ENCODE measurements around the gene GPN2. TPM values are rescaled to one million over a fixed set of nuclear protein-coding genes. Genes with fewer than 3 reads are reported as not detected.

Gene GPN2
- total and polyA plus RNA-seq, 2 donors (not counting 1 experiment from before 2014, with no cell fraction given) = 12.2 to 21.5 TPM

DNA sequence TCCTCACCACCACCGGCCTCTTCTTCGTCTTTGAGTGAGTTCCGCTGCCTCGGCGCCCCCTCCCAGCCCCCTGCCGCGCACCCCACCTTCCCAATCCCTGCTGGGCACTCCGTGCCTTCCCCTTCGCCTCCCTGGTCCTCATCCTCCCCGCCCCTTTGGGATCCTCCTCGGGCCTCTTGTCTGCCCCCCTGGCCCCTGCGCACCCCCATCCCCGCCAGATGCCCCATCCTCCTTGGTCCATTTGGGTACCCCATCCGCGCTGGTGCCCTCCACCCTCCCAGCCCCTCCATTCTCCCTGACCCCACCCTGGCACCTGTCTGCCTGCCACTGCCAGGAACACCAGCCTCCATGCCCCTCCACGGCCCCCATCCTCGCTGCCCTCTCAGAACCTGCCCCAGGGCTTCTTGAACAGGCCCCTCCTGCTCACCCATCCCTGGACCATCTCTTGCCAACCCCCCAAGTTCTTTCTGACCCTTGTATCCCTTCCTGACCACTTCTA, 62.9 kb downstream of the GPN2 start:
- peaks cover 36% of the 10 kb centered on the region for H3K79me2 ChIP-seq (ENCODE audit: control insufficient read depth, insufficient read depth, low read length)
- peak overlapping the region; percentile 30 to 67 (median 49) for H3K4me3 ChIP-seq (replicated peaks in 1 of 4; ENCODE audit: control extremely low read depth in 1 of 4, insufficient read depth in 1 of 4, low read depth in 3 of 4, low read length in 4 of 4)
- H3K36me3 ChIP-seq (ENCODE audit: control insufficient read depth, insufficient read depth, low read length) = peaks cover 8% of the 10 kb centered on the region
- TF ChIP-seq CTCF (conservative IDR thresholded peaks at IDR 0.05 in 1 of 2, IDR thresholded peaks at IDR 0.05 in 1 of 2; ENCODE audit: low read depth in 1 of 2, low read length in 2 of 2) (no peak), EZH2 (IDR thresholded peaks at IDR 0.05; ENCODE audit: low read length, missing control alignments) (no peak)
- no peak for DNase-seq (ENCODE audit: low read depth in 2 of 2)
- H2AFZ ChIP-seq (ENCODE audit: low read length) = peak overlapping the region; percentile 19
- no peaks in the 10 kb centered on the region for H4K20me1 ChIP-seq (ENCODE audit: control insufficient read depth, extremely low read depth, insufficient read depth, low read length)
- peak overlapping the region; percentile 20 for H3K9ac ChIP-seq (ENCODE audit: insufficient read depth, low read length)
- H3K4me2 ChIP-seq (ENCODE audit: extremely low read depth, insufficient read depth, low read length) = peak overlapping the region; percentile 89
- H3K27me3 ChIP-seq (ENCODE audit: control insufficient read depth, insufficient read depth, low read length) = no peaks in the 10 kb centered on the region
- H3K27ac ChIP-seq (ENCODE audit: insufficient read depth, low read length) = no peak overlapping the region
- no peaks in the 10 kb centered on the region for H3K9me3 ChIP-seq (ENCODE audit: control insufficient read depth, insufficient read depth, low read depth, low read length)
- H3K4me1 ChIP-seq (ENCODE audit: control insufficient read depth, extremely low read depth, insufficient read depth, low read length) = peaks cover 11% of the 10 kb centered on the region

DNA sequence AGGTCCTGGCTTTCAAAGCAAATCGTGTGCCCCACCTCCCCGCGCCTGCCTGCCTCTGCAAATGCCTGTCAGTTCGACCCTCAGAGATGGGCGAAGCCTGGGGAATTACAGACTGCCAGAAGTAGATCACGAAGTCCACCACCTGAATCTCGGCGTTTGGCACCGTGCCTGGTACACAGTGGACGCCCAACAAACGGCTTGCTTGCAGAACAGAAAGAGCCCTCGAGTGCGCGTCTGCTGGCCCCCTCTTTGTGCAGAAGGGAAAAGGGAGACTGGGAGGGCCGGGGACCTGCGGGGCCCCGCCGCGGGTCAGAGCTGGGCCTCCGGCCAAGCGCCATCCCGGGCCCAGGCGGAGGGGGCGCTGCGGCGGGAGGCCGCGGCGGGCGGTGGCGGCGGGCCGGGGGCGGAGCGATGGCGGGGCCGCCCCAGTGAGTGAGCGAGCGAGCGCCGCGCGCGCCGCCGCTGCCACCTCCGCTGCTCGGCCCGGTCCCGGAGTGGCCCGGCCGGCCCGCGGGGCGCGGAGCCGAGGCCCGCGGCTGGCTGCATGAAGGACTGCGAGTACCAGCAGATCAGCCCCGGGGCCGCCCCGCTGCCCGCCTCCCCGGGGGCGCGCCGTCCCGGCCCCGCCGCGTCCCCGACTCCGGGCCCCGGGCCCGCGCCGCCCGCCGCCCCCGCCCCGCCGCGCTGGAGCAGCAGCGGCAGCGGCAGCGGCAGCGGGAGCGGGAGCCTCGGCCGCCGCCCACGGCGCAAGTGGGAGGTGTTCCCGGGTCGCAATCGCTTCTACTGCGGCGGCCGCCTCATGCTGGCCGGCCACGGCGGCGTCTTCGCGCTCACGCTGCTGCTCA, 63.6 kb downstream of the GPN2 start, which contains the start of gene ZDHHC18:
Gene ZDHHC18 (plus strand): TSS at position 428 of the 845 bp plus-strand sequence. CDS start 117 bp downstream, at position 545.
- H3K27me3 ChIP-seq (ENCODE audit: control insufficient read depth, insufficient read depth, low read length) = no peaks in the 10 kb centered on the region
- peaks cover 33% of the 10 kb centered on the region for H3K79me2 ChIP-seq (ENCODE audit: control insufficient read depth, insufficient read depth, low read length)
- H3K27ac ChIP-seq (ENCODE audit: insufficient read depth, low read length) = no peak within 1 kb of the TSS
- H3K4me1 ChIP-seq (ENCODE audit: control insufficient read depth, extremely low read depth, insufficient read depth, low read length) = peaks cover 11% of the 10 kb centered on the region
- peak within 1 kb of the TSS; percentile 96 for H3K4me2 ChIP-seq (ENCODE audit: extremely low read depth, insufficient read depth, low read length)
- H2AFZ ChIP-seq (ENCODE audit: low read length) = peak within 1 kb of the TSS; percentile 55
- TF ChIP-seq EZH2 (IDR thresholded peaks at IDR 0.05; ENCODE audit: low read length, missing control alignments) (no peak), CTCF (conservative IDR thresholded peaks at IDR 0.05 in 1 of 2, IDR thresholded peaks at IDR 0.05 in 1 of 2; ENCODE audit: low read depth in 1 of 2, low read length in 2 of 2) (peak; percentile 26 to 33)
- no peaks in the 10 kb centered on the region for H4K20me1 ChIP-seq (ENCODE audit: control insufficient read depth, extremely low read depth, insufficient read depth, low read length)
- H3K9ac ChIP-seq (ENCODE audit: insufficient read depth, low read length) = peak within 1 kb of the TSS; percentile 39
- no peaks in the 10 kb centered on the region for H3K9me3 ChIP-seq (ENCODE audit: control insufficient read depth, insufficient read depth, low read depth, low read length)
- peak; percentile 31 to 39 for DNase-seq (ENCODE audit: low read depth in 2 of 2)
- peaks cover 5% of the 10 kb centered on the region for H3K36me3 ChIP-seq (ENCODE audit: control insufficient read depth, insufficient read depth, low read length)
- H3K4me3 ChIP-seq (replicated peaks in 1 of 4; ENCODE audit: control extremely low read depth in 1 of 4, insufficient read depth in 1 of 4, low read depth in 3 of 4, low read length in 4 of 4) = peak within 1 kb of the TSS; percentile 30 to 69 (median 56)

Other genes starting within 250 kb of the GPN2 start
- gene ARID1A, start 194.3 kb downstream of the GPN2 start, total RNA-seq = 10.3 and 16.0 TPM in 2 replicates
- gene ARID1A, start 194.3 kb downstream of the GPN2 start, polyA plus RNA-seq = 12.9 and 18.0 TPM in 2 replicates
- gene PIGV, start 102.3 kb downstream of the GPN2 start, total RNA-seq = 17.2 and 29.6 TPM in 2 replicates
- 10.4 and 13.3 TPM in 2 replicates for gene PIGV, start 102.3 kb downstream of the GPN2 start, polyA plus RNA-seq
- 4.6 and 6.3 TPM in 2 replicates for gene ZDHHC18, start 63.6 kb downstream of the GPN2 start, total RNA-seq
- gene ZDHHC18, start 63.6 kb downstream of the GPN2 start, polyA plus RNA-seq = 16.9 and 22.3 TPM in 2 replicates
- gene SFN, start 27.1 kb downstream of the GPN2 start, total RNA-seq = under 0.01 TPM in 1 of 2 replicates, not detected in the other
- gene SFN, start 27.1 kb downstream of the GPN2 start, polyA plus RNA-seq = 0.19 and 0.34 TPM in 2 replicates
- 10.8 and 11.4 TPM in 2 replicates for gene GPATCH3, start 10.2 kb upstream of the GPN2 start, total RNA-seq
- gene GPATCH3, start 10.2 kb upstream of the GPN2 start, polyA plus RNA-seq = 4.9 and 5.1 TPM in 2 replicates
- gene NR0B2, start 23.7 kb upstream of the GPN2 start, total RNA-seq = not detected in 2 replicates
- not detected in 2 replicates for gene NR0B2, start 23.7 kb upstream of the GPN2 start, polyA plus RNA-seq
- gene NUDC, start 31.5 kb upstream of the GPN2 start, total RNA-seq = 19.5 and 21.5 TPM in 2 replicates
- 41.5 and 60.3 TPM in 2 replicates for gene NUDC, start 31.5 kb upstream of the GPN2 start, polyA plus RNA-seq
- not detected in 2 replicates for gene KDF1, start 70.2 kb upstream of the GPN2 start, total RNA-seq
- 0.05 TPM in 1 of 2 replicates, not detected in the other for gene KDF1, start 70.2 kb upstream of the GPN2 start, polyA plus RNA-seq
- gene TRNP1, start 103.4 kb upstream of the GPN2 start, total RNA-seq = 10.8 and 16.2 TPM in 2 replicates
- gene TRNP1, start 103.4 kb upstream of the GPN2 start, polyA plus RNA-seq = 32.6 and 66.9 TPM in 2 replicates
- 0.50 and 1.0 TPM in 2 replicates for gene TENT5B, start 122.6 kb upstream of the GPN2 start, total RNA-seq
- 1.9 and 9.3 TPM in 2 replicates for gene TENT5B, start 122.6 kb upstream of the GPN2 start, polyA plus RNA-seq

Measured in fibroblast of lung (primary cell).